Natural killer cell treated with Interleukin-12 subunit alpha and Interleukin-12 subunit beta and Interleukin-15 and Interleukin-18, amount 100 ng/mL, for 72 hours (primary cell): Measurements from ENCODE around the gene RPL7A. TPM values are rescaled to one million over a fixed set of nuclear protein-coding genes. Genes with fewer than 3 reads are reported as not detected.
"Not testable (repeated sequence)": the region's sequence is repeated elsewhere in the genome, so short reads cannot be mapped to it uniquely, and the experiment has no call there.

Experiments
- ATAC-seq, 2 donors: fragments of 150-1000 bp; cut with Tn5 transposase in 1 of 2; sonication (Bioruptor Pico), chemical (Tn5 transposase) in 1 of 2; 2 replicates each; pipeline ENCODE4 v1.10.0; 2021
- DNase-seq: peaks from one replicate; pipeline ENCODE4 v3.0.0; 2022; ENCODE audit warnings: low spot score
- H3K27ac Mint-ChIP-seq, 2 donors: 1 replicate in 1 of 2; 2 replicates in 1 of 2; pipeline ENCODE4 v1.8.0; 2022; ENCODE audit warnings: mixed read lengths in 2 of 2, mild to moderate bottlenecking in 1 of 2, moderate library complexity in 1 of 2
- H3K27me3 Mint-ChIP-seq, 2 donors: 1 replicate in 1 of 2; 2 replicates in 1 of 2; pipeline ENCODE4 v1.8.0; 2022; ENCODE audit warnings: mixed read lengths in 2 of 2
- H3K36me3 Mint-ChIP-seq: one replicate; pipeline ENCODE4 v1.8.0; 2022; ENCODE audit warnings: mixed read lengths
- H3K4me1 Mint-ChIP-seq, 2 donors: 1 replicate in 1 of 2; 2 replicates in 1 of 2; pipeline ENCODE4 v1.8.0; 2022; ENCODE audit warnings: low read depth in 2 of 2, mixed read lengths in 2 of 2, mild to moderate bottlenecking in 1 of 2
- H3K4me3 Mint-ChIP-seq: one replicate; pipeline ENCODE4 v1.8.0; 2022; ENCODE audit warnings: mixed read lengths
- H3K9me3 Mint-ChIP-seq: 2 replicates; pipeline ENCODE4 v1.8.0; 2022; ENCODE audit warnings: mixed read lengths
- total RNA-seq, 2 donors: library from RNA; stranded (reverse); gene quantifications; one replicate each; pipeline ENCODE4 v1.2.3, GENCODE V29; 2022

Gene RPL7A
- total RNA-seq, 2 donors from 2014 or later, result 1,580 to 1,944 TPM

GRCh38 chr9:133385452-133385851 is 37.4 kb downstream of the RPL7A start:
- Mint-ChIP-seq H3K36me3 (no peaks in the 10 kb centered on the region), H3K4me3 (no peak overlapping the region), H3K4me1 (no peaks in the 10 kb centered on the region), H3K9me3 (no peaks in the 10 kb centered on the region), H3K27ac (no peak overlapping the region), H3K27me3 (no peaks in the 10 kb centered on the region)
- DNase-seq (no peak), ATAC-seq (no peak)

GRCh38 chr9:133386338-133386737 is 38.3 kb downstream of the RPL7A start:
- Mint-ChIP-seq H3K27me3 (no peaks in the 10 kb centered on the region), H3K9me3 (no peaks in the 10 kb centered on the region), H3K4me3 (no peak overlapping the region), H3K4me1 (no peaks in the 10 kb centered on the region), H3K36me3 (no peaks in the 10 kb centered on the region), H3K27ac (no peak overlapping the region)
- DNase-seq, result no peak
- ATAC-seq, result no peak

GRCh38 chr9:133387680-133388079 is 39.7 kb downstream of the RPL7A start:
- no peak for DNase-seq
- no peak overlapping the region for H3K4me3 Mint-ChIP-seq
- no peak overlapping the region for H3K27ac Mint-ChIP-seq
- H3K27me3 Mint-ChIP-seq, result no peaks in the 10 kb centered on the region
- ATAC-seq, result no peak
- H3K36me3 Mint-ChIP-seq, result no peaks in the 10 kb centered on the region
- H3K4me1 Mint-ChIP-seq, result no peaks in the 10 kb centered on the region
- no peaks in the 10 kb centered on the region for H3K9me3 Mint-ChIP-seq

- no peaks in the 10 kb centered on the region for H3K36me3 Mint-ChIP-seq
Measured at GRCh38 chr9:133389025-133389557, 41.1 kb downstream of the RPL7A start.

GRCh38 chr9:133389562-133389961 is 41.5 kb downstream of the RPL7A start:
- Mint-ChIP-seq H3K27me3 (peaks cover 0 to 3% of the 10 kb centered on the region in 2 donors), H3K9me3 (no peaks in the 10 kb centered on the region), H3K36me3 (no peaks in the 10 kb centered on the region), H3K4me3 (no peak overlapping the region), H3K4me1 (no peaks in the 10 kb centered on the region), H3K27ac (no peak overlapping the region)
- no peak for DNase-seq
- no peak for ATAC-seq

More at GRCh38 chr9:133389025-133389557, 41.1 kb downstream of the RPL7A start:
- H3K4me3 Mint-ChIP-seq, result no peak overlapping the region
- H3K9me3 Mint-ChIP-seq, result no peaks in the 10 kb centered on the region
- no peaks in the 10 kb centered on the region for H3K4me1 Mint-ChIP-seq
- peaks cover 0 to 3% of the 10 kb centered on the region in 2 donors for H3K27me3 Mint-ChIP-seq
- ATAC-seq (no peak), DNase-seq (no peak)
- no peak overlapping the region for H3K27ac Mint-ChIP-seq

GRCh38 chr9:133390713-133391112 is 42.7 kb downstream of the RPL7A start:
- no peaks in the 10 kb centered on the region for H3K9me3 Mint-ChIP-seq
- H3K27me3 Mint-ChIP-seq, result peaks cover 0 to 7% of the 10 kb centered on the region in 2 donors
- ATAC-seq, result no peak

GRCh38 chr9:133391449-133391848 is 43.4 kb downstream of the RPL7A start:
- H3K9me3 Mint-ChIP-seq, H3K27me3 Mint-ChIP-seq, H3K4me3 Mint-ChIP-seq, H3K27ac Mint-ChIP-seq, H3K4me1 Mint-ChIP-seq, ATAC-seq, H3K36me3 Mint-ChIP-seq, DNase-seq: not testable (repeated sequence)

More at GRCh38 chr9:133390713-133391112, 42.7 kb downstream of the RPL7A start:
- no peak for DNase-seq
- Mint-ChIP-seq H3K36me3 (no peaks in the 10 kb centered on the region), H3K4me1 (no peaks in the 10 kb centered on the region), H3K27ac (no peak overlapping the region), H3K4me3 (no peak overlapping the region)

GRCh38 chr9:133392308-133392707 is 44.3 kb downstream of the RPL7A start:
- H3K27me3 Mint-ChIP-seq, DNase-seq, H3K36me3 Mint-ChIP-seq, H3K4me1 Mint-ChIP-seq, H3K4me3 Mint-ChIP-seq, H3K27ac Mint-ChIP-seq, ATAC-seq, H3K9me3 Mint-ChIP-seq: not testable (repeated sequence)

- no peaks in the 10 kb centered on the region for H3K4me1 Mint-ChIP-seq
- H3K9me3 Mint-ChIP-seq, result no peaks in the 10 kb centered on the region
- no peak overlapping the region for H3K4me3 Mint-ChIP-seq
- H3K27ac Mint-ChIP-seq, result no peak overlapping the region
- DNase-seq, result no peak
- H3K27me3 Mint-ChIP-seq, result peaks cover 0 to 7% of the 10 kb centered on the region in 2 donors
- H3K36me3 Mint-ChIP-seq, result no peaks in the 10 kb centered on the region
- ATAC-seq, result no peak
Measured at GRCh38 chr9:133393399-133393798, 45.4 kb downstream of the RPL7A start.

GRCh38 chr9:133394687-133395271 is 46.8 kb downstream of the RPL7A start:
- ATAC-seq (no peak), DNase-seq (no peak)
- no peaks in the 10 kb centered on the region for H3K4me1 Mint-ChIP-seq
- H3K36me3 Mint-ChIP-seq, result no peaks in the 10 kb centered on the region
- H3K27me3 Mint-ChIP-seq, result peaks cover 0 to 7% of the 10 kb centered on the region in 2 donors
- no peak overlapping the region for H3K4me3 Mint-ChIP-seq
- H3K27ac Mint-ChIP-seq, result no peak overlapping the region
- H3K9me3 Mint-ChIP-seq, result no peaks in the 10 kb centered on the region

- no peaks in the 10 kb centered on the region for H3K36me3 Mint-ChIP-seq
- no peaks in the 10 kb centered on the region for H3K4me1 Mint-ChIP-seq
- no peak for DNase-seq
- H3K27me3 Mint-ChIP-seq, result peaks cover 0 to 7% of the 10 kb centered on the region in 2 donors
- no peak for ATAC-seq
- no peak overlapping the region for H3K27ac Mint-ChIP-seq
- no peak overlapping the region for H3K4me3 Mint-ChIP-seq
- H3K9me3 Mint-ChIP-seq, result no peaks in the 10 kb centered on the region
Measured at GRCh38 chr9:133396952-133397351, 48.9 kb downstream of the RPL7A start.

- H3K9me3 Mint-ChIP-seq, result no peaks in the 10 kb centered on the region
- H3K36me3 Mint-ChIP-seq, result no peaks in the 10 kb centered on the region
- H3K27ac Mint-ChIP-seq, result no peak overlapping the region
- no peak for ATAC-seq
- H3K4me1 Mint-ChIP-seq, result no peaks in the 10 kb centered on the region
- DNase-seq, result no peak
- H3K4me3 Mint-ChIP-seq, result no peak overlapping the region
- H3K27me3 Mint-ChIP-seq, result peaks cover 0 to 7% of the 10 kb centered on the region in 2 donors
Measured at GRCh38 chr9:133397370-133397769, 49.4 kb downstream of the RPL7A start.

- H3K27ac Mint-ChIP-seq, result no peak overlapping the region
- H3K4me1 Mint-ChIP-seq, result no peaks in the 10 kb centered on the region
- DNase-seq (no peak), ATAC-seq (no peak)
- no peak overlapping the region for H3K4me3 Mint-ChIP-seq
- peaks cover 0 to 7% of the 10 kb centered on the region in 2 donors for H3K27me3 Mint-ChIP-seq
- no peaks in the 10 kb centered on the region for H3K36me3 Mint-ChIP-seq
- no peaks in the 10 kb centered on the region for H3K9me3 Mint-ChIP-seq
Measured at GRCh38 chr9:133397895-133398294, 49.9 kb downstream of the RPL7A start.

GRCh38 chr9:133400292-133400691 is 52.3 kb downstream of the RPL7A start:
- H3K27ac Mint-ChIP-seq, result no peak overlapping the region
- H3K4me3 Mint-ChIP-seq, result no peak overlapping the region
- no peaks in the 10 kb centered on the region for H3K9me3 Mint-ChIP-seq
- peaks cover 0 to 2% of the 10 kb centered on the region in 2 donors for H3K27me3 Mint-ChIP-seq
- DNase-seq (no peak), ATAC-seq (no peak)
- H3K4me1 Mint-ChIP-seq, result peaks cover 0 to 4% of the 10 kb centered on the region in 2 donors
- H3K36me3 Mint-ChIP-seq, result no peaks in the 10 kb centered on the region
